GM19463 (cell line): ENCODE data around the gene SMARCA2.

ENCODE experiments used
- ATAC-seq: cut with Tn5 transposase; IDR thresholded peaks from one replicate; pipeline ENCODE4 v1.9.1; 2021; ENCODE audit warnings: mild to moderate bottlenecking, moderate library complexity; ENCODE audit not compliant: unreplicated experiment

SMARCA2 gene

DNA sequence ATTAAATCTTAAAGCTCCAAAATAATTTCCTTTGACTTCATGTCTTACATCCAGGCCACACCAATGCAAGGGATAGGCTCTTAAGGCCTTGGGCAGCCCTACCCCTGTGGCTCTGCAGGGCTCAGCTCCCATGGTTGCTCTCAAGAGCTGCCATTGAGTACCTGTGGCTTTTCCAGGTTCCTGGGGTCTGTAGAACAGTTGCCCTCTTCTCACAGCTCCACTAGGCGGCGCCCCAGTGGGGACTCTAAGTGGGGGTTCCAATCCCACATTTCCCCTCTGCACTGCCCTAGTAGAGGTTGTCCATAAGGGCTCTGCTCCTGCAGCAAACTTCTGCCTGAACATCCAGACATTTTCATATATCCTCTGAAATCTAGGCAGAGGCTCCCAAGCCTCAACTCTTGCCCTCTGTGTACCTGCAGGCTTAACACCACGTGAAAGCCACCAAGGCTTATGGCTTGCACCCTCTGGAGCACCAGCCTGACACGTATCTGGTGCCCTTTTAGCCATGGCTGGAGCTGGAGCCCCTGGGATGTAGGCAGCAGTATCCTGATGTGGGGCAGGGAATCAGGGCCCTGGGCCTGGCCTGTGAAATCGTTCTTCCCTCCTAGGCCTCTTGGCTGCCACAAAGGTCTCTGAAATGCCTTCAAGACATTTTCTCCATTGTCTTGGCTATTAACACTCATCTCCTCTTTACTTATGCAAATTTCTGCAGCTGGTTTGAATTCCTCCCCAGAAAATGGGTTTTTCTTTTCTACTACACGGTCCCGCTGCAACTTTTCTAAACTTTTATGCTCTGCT is 185.1 kb downstream of the SMARCA2 start:
- no peak for ATAC-seq

DNA sequence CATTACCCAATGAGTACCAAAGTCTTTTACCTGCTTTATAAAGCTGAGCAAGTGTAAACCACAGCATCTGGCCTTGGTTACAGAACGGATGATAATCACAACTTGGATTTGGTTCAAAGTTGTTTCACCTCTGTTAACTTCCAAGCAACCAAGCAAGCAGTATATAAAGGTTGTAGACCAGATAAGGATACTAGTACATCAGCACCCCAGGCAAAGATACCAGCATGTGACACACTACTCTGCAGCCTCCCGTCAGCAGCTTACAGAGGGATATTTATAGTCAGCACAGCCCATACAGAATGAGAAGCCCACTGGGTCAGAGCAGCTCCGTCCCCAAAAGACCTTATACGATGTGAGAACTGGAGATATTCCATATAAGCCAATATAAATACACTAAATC is 193.3 kb downstream of the SMARCA2 start:
- ATAC-seq, result no peak

DNA sequence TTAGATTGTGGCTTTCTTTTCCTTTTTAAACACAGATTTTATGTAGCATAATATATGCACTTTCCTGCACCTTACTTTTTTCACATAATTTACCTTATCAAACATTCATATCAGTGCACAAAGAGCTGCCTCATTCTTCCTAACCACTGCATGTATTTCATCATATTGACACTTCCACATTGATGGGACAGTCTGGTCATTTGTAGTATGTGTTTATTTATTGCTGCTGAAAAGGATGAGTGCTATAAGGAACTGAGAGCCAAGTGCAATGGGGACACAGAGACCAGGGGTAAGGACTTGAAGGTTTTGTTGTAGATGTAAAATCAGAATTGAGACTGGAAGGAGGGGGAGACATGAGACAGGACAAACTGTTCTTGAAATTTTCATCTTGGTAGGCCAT is 193.8 kb downstream of the SMARCA2 start:
- no peak for ATAC-seq

DNA sequence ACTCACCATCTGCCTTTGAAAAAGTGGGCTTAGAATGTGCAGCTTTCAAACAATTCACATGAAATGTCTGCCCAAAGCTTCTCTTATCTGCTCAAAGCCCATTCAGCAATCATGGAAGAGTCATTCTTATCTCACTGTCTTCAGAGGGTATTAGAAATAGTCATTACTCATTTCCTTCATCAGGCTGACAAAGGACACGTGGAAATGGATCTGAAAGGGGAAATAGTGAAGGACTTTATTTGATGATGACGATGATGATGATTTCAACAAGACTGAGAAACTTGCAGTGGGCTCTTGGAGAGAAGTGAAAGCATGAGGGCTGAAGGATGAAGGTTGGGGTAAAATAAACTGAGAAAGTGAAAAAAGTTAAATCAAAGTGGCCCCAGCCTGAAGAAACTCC is 194.3 kb downstream of the SMARCA2 start:
- ATAC-seq, result no peak

DNA sequence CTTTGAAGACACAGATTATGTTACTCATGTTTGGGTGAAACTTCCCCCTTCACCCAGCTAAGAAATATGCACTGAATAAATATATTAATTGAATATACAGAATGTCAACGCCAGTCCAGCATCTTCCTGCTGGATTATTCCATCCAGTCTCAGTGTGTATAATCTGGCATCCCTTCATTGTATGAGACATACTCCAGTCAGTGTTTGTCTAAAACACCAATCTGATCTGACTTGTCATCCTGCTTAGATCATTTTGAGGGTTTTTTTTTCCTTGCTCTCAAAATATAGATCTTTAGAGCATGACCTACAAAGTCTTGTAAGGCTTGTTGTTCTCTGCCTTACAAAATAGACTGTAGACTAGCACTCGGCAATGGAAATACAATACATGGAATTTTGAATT is 195.1 kb downstream of the SMARCA2 start:
- ATAC-seq, result no peak

DNA sequence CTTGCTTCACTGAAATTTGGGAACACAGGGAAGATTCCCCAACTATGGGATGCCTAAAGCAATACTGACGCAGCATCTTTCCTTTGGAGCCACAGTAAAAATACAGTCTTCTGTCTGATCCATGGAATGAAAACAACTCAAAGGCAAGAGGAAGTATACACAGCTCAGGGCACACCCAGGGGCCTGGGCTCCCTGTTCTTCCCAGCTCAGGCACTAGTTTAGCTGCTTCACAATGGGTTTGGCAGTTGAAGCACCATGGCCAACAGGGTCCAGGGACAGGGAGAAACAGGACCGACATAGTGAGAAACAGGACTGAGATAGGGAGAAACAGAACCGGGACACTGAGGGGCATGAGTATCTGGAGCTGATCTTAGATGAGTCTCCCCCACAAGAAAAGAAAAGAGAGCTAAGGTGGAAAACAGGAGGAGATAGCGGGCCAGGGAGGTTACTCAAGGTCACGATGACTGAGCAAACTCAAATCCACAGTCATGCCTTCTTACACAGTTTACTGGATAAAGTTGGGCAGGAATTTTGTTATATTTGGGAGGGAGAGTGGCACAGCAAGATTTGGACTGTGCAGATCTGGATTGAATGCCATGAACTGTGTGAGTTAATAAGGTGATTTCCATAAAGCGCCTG is 198.8 kb downstream of the SMARCA2 start:
- ATAC-seq, result no peak

DNA sequence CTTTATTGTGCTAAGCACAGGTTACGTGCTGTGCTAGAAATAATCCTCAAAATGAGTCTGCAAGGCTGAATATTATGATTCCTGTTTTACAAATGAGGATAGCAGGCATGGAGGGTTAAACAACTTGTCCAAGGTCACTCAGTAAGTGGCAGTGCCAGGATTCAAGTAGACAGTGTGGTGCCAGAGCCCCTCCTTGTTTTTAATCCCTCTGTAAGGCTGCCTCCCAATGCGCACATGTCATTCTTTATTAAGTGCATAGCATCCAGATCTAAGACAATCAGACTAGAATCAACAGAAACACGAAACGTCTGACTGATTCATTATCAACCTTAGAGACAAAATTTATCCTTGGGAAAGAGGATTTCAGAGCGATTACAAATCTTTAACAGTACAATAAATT is 199.6 kb downstream of the SMARCA2 start:
- ATAC-seq, result no peak

DNA sequence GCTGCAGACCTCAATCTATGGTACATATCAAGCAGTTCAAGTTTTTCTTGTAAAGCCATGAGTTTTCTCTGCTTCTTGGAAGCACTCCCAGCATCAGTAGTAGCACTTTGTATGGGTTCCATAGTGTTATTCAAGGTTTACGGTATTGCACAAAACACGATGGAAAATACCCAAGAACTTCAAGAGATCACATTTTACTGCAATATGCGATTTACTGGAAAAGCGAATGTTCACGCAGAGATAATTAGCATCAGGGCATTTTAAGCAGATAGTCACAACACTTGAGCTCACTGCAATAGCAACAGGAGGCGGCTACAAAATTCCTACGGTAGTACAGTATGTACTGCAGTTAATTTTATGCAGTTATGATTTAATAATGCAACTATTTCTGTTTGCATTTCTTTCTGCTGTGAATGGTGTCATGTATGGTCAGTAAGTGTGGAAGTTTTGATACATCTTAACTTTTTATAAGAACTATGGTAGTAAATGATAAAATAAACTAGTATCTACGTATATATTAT is 200.8 kb downstream of the SMARCA2 start:
- no peak for ATAC-seq

DNA sequence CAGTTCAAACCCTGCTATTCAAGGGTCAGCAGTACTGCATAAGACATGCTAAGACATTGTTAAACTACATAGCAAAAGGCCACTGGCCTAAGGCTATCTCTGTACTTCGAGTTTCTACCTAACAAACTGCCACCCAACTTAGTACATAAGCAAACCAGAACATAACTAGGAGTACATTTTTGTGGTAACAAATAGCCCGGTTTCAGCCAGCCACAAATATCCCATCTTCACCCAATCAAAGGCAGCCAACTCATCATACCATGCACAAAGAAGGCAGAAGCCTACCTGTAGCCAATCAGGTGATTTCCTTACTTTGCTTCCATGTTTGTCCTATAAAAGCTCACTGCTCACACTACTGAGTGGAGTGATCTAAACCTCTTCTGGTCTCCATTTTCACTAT is 201.4 kb downstream of the SMARCA2 start:
- ATAC-seq, result no peak

DNA sequence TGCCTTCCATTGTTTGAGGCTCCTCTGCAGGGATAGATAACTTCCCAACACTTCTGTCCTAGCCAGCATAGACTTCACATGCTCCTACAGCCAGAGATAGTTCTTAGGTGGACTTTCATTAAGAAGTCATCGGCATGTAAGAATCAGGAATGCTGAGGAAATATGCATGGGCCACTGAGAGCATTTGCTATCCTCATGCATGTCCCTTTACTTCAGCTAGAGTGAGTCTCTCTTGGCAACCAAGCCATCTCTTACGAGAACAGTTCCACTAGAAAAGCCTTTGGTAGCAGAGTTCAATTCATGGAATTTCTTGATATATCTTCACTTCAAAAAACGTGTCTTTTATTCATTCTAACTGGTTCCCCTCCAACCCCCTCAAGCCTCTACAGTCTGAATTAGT is 202.4 kb downstream of the SMARCA2 start:
- no peak for ATAC-seq

DNA sequence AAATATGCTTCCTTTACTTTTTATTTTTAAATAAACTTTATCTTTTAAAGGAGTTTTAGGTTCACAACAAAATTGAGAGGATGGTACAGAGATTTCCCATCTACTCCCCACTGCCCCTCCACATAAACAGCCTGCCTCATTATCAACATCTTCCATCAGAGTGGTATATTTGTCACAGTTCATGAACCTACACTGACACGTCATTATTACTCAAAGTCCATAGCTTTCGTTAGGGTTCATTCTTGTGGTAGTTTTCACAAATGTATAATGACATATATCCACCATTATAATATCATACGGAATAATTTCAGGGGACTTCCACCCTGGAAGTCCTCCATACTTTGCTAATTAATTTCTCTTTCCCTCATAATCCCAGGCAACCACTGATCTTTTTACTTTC is 204.9 kb downstream of the SMARCA2 start:
- no peak for ATAC-seq

DNA sequence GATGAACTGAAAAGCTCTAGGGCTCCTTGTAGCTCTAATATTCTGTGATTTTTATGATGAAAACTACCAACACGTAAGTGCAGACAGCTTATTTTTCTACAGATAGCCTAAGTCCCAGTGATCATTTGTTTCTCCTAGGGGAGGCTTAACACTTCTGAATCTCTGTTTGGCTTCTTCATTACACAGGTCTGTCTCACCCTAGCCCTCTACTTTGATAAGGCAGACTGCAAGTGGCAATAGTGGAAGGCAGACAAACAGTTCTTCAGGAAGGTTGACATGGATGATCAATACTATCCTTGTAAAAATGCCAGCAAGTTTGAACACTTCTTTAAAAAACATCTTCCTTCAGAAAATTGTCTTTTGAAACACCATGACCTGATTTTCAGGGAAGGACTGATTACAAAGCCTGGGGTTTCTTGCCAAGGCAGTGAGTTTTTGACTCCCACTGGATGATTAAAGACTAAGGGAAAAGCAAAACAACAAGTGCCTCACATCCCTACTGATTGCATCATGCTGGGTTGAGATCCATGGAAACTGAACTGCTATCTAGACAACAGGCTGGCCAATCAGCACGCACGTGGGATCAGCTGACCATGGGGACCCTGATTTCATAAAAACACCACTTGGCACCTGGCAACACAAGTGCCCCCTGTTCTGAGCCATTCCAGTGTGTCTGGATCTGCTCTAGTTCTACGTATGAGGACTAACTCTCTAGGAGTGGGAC is 212.2 kb downstream of the SMARCA2 start:
- no peak for ATAC-seq

DNA sequence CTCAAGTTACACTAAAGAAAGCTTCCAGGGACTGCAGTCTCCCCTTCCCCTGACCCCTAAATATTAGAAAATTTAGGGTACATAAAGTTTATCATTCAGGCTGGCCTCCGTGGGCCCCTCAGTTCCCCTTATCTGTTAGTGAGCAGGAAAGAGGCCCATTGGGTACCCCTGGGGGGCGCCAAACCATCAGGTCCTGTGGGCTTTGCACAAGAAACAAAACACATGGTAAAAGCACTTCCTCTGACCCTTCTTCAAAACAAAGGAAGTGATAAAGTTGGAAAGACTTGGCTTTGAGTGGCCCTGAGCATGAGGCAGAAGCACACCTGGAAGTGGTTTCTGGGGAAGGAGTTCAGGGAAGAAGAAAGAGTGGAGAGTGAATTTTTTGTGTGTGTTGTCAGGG is 213.0 kb downstream of the SMARCA2 start:
- no peak for ATAC-seq

DNA sequence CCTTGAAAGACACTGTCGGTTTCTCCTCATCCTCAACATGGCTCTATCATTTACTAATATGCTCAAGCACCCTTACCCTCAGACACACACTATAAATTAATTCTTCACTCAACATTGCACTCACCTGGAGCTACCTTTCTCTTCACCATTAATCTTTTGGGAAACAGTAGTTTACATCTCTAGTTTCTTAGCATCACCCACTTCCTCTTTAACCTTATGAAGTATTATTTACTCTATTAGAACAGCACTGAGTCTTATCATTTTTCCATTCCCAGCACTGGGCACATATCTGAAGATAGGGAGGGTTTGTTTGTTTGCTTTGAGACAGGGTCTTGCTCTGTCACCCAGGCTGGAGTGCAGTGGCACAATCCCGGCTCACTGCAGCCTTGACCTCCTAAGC is 213.5 kb downstream of the SMARCA2 start:
- ATAC-seq, result peak; percentile 4

DNA sequence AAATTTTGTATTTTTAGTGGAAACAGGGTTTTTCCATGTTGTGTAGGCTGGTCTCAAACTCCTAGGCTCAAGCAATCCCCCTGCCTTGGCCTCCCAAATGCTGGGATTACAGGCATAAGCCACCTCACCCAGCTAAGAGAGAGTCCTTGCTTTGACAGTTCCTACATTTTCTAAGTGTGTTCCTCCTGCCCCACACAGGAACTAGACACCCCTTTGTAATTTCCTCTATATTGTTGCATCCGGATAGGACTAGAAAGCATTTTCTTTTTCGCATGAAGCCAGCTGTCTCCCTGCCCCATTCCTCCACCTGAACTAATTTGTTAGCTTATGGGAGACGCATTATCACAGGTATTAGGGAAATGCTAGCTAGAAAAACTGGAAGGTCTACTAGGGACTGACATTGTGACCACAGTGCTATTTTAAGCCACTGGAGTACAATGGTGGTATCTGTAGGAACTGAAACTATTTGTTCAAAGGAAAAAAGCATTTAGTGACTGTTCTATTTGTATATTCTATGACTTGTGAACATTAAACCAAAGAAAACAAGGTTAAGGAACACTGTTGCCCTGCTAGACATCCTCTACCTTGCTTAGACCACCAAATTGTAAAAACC is 214.1 kb downstream of the SMARCA2 start:
- ATAC-seq, result peak; percentile 63

DNA sequence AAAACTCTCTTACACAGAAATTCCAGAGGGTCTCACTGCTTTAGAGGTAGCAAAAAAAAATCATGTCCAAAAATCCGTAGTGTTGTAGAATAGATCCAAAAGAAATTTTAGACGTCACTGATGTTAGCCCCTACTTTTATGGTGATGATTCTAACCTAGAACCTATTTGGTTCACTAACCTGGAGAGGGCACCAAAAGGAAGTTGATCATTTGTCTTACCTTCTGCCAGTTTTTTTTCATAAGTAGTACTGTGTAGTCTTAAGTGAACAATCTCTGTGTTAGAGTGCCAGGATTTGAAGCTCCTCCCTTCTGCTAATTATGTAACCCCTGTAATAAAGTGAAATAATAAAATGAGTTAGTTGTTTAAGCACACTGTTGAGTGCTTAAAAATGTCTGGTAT is 215.2 kb downstream of the SMARCA2 start:
- ATAC-seq, result no peak

DNA sequence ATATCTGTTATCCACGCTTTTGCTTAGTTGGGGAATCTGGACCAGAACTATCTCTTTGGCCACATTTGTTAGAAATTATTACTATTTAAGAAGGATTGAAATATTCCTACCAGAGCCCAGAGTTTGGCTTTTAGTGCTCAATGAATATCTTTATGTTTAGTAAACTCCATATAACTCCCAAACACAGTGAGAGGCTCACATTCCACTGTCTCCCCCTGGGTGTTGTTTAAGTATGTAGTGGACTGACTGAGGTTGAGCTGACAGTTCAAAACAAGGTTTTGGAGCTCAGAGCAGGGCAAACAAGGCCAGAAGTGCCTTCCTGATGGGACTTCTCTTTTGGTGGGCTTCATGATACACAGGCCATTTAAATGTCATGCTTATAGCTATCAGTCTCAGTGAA is 216.0 kb downstream of the SMARCA2 start:
- no peak for ATAC-seq

DNA sequence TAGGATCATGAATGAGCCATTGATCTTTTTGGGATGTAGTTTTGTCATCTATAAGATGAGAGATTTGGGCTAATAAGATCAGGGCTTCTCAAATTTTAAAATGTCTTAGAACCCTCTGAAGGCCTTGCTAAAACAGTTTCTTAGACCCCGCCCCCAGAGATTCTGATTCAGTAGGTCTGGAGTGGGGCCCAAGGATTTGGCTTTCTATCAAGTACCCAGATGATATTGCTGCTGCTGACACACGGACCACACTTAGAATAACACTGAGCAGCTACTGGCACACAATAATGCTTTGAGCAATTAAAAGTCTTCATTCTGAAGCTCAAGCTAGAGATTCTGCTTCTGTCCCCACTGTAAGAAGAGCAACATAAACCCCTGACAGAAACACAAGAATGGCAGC is 216.7 kb downstream of the SMARCA2 start:
- ATAC-seq, result no peak

DNA sequence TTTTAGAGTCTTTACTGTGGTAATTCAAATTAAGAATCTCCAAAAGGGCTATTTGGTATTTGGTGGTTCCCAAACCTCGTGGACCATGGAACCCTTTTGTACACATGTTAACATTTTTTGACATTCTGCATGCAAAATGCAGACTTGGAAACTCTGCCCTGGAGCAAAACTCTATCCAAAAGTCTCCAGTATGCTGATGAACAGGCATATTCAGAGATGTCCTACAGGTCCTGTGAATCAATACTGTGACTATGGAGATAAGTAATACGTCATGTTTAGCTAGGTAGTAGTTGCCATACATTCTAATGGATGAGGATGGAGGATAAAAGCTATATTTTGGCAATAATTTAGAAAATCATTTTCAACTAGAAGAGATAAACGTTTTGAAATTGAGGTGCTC is 218.1 kb downstream of the SMARCA2 start:
- ATAC-seq, result no peak

DNA sequence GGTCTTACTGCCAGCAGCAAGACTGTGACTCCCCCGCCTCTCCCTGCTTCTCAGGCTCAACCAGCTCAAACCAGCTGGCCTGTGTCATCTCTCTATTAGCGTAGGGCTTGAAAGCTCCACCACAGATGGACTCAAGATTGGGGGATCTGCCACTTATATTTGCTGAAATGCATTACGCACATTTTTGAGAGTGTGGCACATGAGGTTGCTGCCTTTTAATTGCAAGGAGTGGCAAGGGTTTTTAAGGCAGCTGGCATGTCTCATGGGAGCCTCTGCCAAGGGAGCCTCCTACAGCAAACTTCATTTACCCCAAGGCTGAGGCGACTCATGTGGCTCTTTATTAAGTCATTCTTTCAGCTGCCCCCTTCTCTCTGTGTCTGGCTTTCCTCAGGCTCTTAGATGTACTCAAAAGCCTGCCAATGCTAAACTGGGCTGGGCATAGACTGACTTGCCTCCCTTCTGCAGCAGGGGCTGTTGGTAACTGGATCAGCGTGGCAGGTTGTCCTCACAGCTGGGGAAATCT is 219.3 kb downstream of the SMARCA2 start:
- ATAC-seq, result no peak

DNA sequence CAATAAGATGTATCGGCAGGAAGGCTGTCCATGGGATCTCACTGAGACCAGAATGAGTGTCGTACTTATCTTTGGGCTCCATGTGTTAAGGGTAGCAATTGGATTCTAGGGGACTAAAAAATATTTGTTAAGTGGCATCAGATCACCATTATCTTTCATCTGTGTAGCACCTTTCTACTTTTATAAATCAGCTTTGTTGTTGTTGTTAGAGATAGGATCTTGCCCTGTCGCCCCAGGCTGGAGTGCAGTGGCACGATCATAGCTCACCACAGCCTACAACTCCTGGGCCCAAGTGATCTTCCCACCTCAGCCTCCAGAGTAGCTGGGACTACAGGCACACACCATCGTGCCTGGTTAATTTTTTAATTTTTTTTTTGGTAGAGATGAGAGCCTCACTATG is 220.5 kb downstream of the SMARCA2 start:
- ATAC-seq, result no peak
